GM18909 (cell line): ENCODE results near the gene POLA1.

Source experiments
- ATAC-seq: cut with Tn5 transposase; IDR thresholded peaks from one replicate; pipeline ENCODE4 v1.9.1; 2021; ENCODE audit warnings: mild to moderate bottlenecking; ENCODE audit not compliant: unreplicated experiment, poor library complexity

Gene POLA1

GRCh38 chrX:24874604-24875247 is 181.0 kb downstream of the POLA1 start:
- no peak for ATAC-seq

- no peak for ATAC-seq
Measured at GRCh38 chrX:24876530-24877287, 183.0 kb downstream of the POLA1 start.

- ATAC-seq, result no peak
Measured at GRCh38 chrX:24877288-24877664, 183.6 kb downstream of the POLA1 start.

- no peak for ATAC-seq
Measured at GRCh38 chrX:24877854-24878650, 184.3 kb downstream of the POLA1 start.

- no peak for ATAC-seq
Measured at GRCh38 chrX:24879679-24880078, 186.0 kb downstream of the POLA1 start.

- no peak for ATAC-seq
Measured at GRCh38 chrX:24886916-24887315, 193.2 kb downstream of the POLA1 start.

GRCh38 chrX:24890677-24891076 is 197.0 kb downstream of the POLA1 start:
- no peak for ATAC-seq

GRCh38 chrX:24899391-24899790 is 205.7 kb downstream of the POLA1 start:
- no peak for ATAC-seq

GRCh38 chrX:24900234-24900633 is 206.5 kb downstream of the POLA1 start:
- ATAC-seq, result no peak

GRCh38 chrX:24902806-24903205 is 209.1 kb downstream of the POLA1 start:
- ATAC-seq, result no peak

GRCh38 chrX:24918715-24919114 is 225.0 kb downstream of the POLA1 start:
- ATAC-seq, result no peak

GRCh38 chrX:24920769-24921168 is 227.1 kb downstream of the POLA1 start:
- ATAC-seq, result peak; percentile 77

GRCh38 chrX:24925430-24925829 is 231.7 kb downstream of the POLA1 start:
- ATAC-seq, result no peak

- no peak for ATAC-seq
Measured at GRCh38 chrX:24927372-24927771, 233.7 kb downstream of the POLA1 start.

GRCh38 chrX:24928114-24928513 is 234.4 kb downstream of the POLA1 start:
- no peak for ATAC-seq

GRCh38 chrX:24934279-24934678 is 240.6 kb downstream of the POLA1 start:
- ATAC-seq, result no peak

- ATAC-seq, result no peak
Measured at GRCh38 chrX:24945009-24945408, 251.3 kb downstream of the POLA1 start.

GRCh38 chrX:24946369-24946768 is 252.7 kb downstream of the POLA1 start:
- no peak for ATAC-seq

GRCh38 chrX:24954732-24955131 is 261.0 kb downstream of the POLA1 start:
- ATAC-seq, result no peak

GRCh38 chrX:24955372-24955930 is 261.7 kb downstream of the POLA1 start:
- ATAC-seq, result no peak

GRCh38 chrX:24956828-24957227 is 263.1 kb downstream of the POLA1 start:
- no peak for ATAC-seq
